IPS-20b (cell line): Measurements from ENCODE around the gene ASPSCR1.
"Not testable (repeated sequence)": the region's sequence is repeated elsewhere in the genome, so short reads cannot be mapped to it uniquely, and the experiment has no call there.

Source experiments
- H3K27ac ChIP-seq: one replicate; pipeline ENCODE4 v1.5.1; 2013; ENCODE audit warnings: low read length
- H3K27me3 ChIP-seq: 2 replicates; pipeline ENCODE4 v1.6.1; 2013; ENCODE audit warnings: mild to moderate bottlenecking, low read length, inconsistent platforms; ENCODE audit not compliant: insufficient read depth
- H3K36me3 ChIP-seq: 2 replicates; pipeline ENCODE4 v1.6.1; 2013; ENCODE audit warnings: low read depth, mild to moderate bottlenecking, inconsistent platforms, low read length, moderate library complexity; ENCODE audit not compliant: insufficient read depth
- H3K4me1 ChIP-seq: 2 replicates; pipeline ENCODE4 v1.6.1; 2013; ENCODE audit warnings: mild to moderate bottlenecking, control low read depth, inconsistent platforms, low read length, moderate library complexity; ENCODE audit not compliant: insufficient read depth
- H3K4me3 ChIP-seq: 2 replicates; pipeline ENCODE4 v1.5.1; 2013; ENCODE audit warnings: mild to moderate bottlenecking, low read length, inconsistent platforms
- H3K9ac ChIP-seq: 2 replicates; pipeline ENCODE4 v1.6.1; 2013; ENCODE audit warnings: low read depth, mild to moderate bottlenecking, inconsistent platforms, low read length, moderate library complexity
- H3K9me3 ChIP-seq: 2 replicates; pipeline ENCODE4 v1.6.1; 2013; ENCODE audit warnings: mild to moderate bottlenecking, low read depth, low read length, inconsistent platforms; ENCODE audit not compliant: insufficient read depth

The ASPSCR1 gene

GRCh38 chr17:82038796-82039409 lies 61.5 kb downstream of the ASPSCR1 start:
- not testable (repeated sequence) for H3K27me3 ChIP-seq, H3K27ac ChIP-seq, H3K9me3 ChIP-seq, H3K9ac ChIP-seq, H3K36me3 ChIP-seq, H3K4me1 ChIP-seq, H3K4me3 ChIP-seq

GRCh38 chr17:82039695-82040299 lies 62.4 kb downstream of the ASPSCR1 start:
- Histone ChIP-seq H3K27ac (no peak overlapping the region), H3K9ac (no peak overlapping the region), H3K27me3 (0 out of 2 replicates have a peak, but pooled peaks cover 3% of the 10 kb centered on the region), H3K36me3 (peaks cover 5% of the 10 kb centered on the region; the same call in 1 of the 2 replicates), H3K9me3 (no peaks in the 10 kb centered on the region), H3K4me1 (peaks cover 3% of the 10 kb centered on the region; the same call in 1 of the 2 replicates), H3K4me3 (no peak overlapping the region)

GRCh38 chr17:82041144-82041814 lies 63.9 kb downstream of the ASPSCR1 start:
- Histone ChIP-seq H3K9ac (no peak overlapping the region), H3K27ac (no peak overlapping the region), H3K4me3 (no peak overlapping the region), H3K36me3 (no peaks in the 10 kb centered on the region), H3K4me1 (peaks cover 3% of the 10 kb centered on the region; the same call in 1 of the 2 replicates), H3K27me3 (0 out of 2 replicates have a peak, but pooled peaks cover 3% of the 10 kb centered on the region), H3K9me3 (no peaks in the 10 kb centered on the region)

DNA sequence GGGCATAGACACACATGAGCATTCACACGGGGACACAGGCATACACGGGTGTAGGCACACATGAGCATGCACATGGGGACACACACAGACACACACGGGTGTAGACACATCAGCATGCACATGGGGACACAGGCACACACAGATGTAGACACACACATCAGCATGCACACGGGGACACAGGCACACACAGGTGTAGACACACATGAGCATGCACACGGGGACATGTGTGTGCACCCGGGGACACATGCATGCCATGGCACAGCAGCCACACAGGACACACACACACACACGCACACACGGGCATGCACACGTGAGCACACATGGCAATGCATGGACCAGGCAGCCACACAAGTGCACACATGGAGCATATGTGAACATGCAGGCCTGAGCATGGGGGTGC lies 65.2 kb downstream of the ASPSCR1 start:
- H3K27ac ChIP-seq, result no peak overlapping the region
- no peaks in the 10 kb centered on the region for H3K9me3 ChIP-seq
- peaks cover 4% of the 10 kb centered on the region; the same call in 1 of the 2 replicates for H3K36me3 ChIP-seq
- H3K9ac ChIP-seq, result no peak overlapping the region
- H3K27me3 ChIP-seq, result 0 out of 2 replicates have a peak, but pooled peaks cover 3% of the 10 kb centered on the region
- H3K4me1 ChIP-seq, result peaks cover 3% of the 10 kb centered on the region; the same call in 1 of the 2 replicates
- H3K4me3 ChIP-seq, result no peak overlapping the region

GRCh38 chr17:82043507-82043906 lies 66.1 kb downstream of the ASPSCR1 start:
- H3K4me3 ChIP-seq, result no peak overlapping the region

DNA sequence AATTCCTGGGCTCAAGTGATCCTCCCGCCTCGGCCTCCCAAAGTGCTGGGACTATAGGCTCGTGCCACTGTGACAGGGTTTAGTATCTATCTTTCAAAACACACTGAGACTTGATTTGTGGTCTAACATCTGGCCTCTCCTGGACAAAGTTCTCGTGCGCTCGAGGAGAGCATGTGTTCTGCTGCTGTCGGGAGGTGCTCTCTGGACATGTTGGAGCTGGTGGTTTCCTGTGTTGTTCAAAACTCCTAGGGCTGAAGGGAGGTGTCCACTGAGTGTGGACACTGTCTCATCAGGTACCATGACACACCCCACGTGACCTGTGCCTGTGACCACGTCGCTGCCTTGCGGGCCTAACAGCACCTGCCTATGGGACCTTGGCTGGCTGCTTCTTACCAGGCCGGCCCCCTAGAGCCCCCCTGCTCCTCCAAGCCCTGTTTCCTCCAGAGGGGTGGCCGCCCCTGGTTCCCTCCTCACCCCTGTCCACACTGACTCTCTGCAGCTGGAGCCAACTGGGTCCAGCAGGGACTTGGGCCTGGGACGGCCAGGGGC lies 68.6 kb downstream of the ASPSCR1 start:
- H3K27me3 ChIP-seq, result no peaks in the 10 kb centered on the region
- H3K4me3 ChIP-seq, result no peak overlapping the region
- no peak overlapping the region for H3K9ac ChIP-seq
- no peaks in the 10 kb centered on the region for H3K4me1 ChIP-seq
- no peak overlapping the region for H3K27ac ChIP-seq
- H3K9me3 ChIP-seq, result no peaks in the 10 kb centered on the region
- H3K36me3 ChIP-seq, result peaks cover 8% of the 10 kb centered on the region; the same call in 1 of the 2 replicates

More at GRCh38 chr17:82043507-82043906, 66.1 kb downstream of the ASPSCR1 start:
- Histone ChIP-seq H3K27me3 (no peaks in the 10 kb centered on the region), H3K27ac (no peak overlapping the region), H3K36me3 (peaks cover 8% of the 10 kb centered on the region; the same call in 1 of the 2 replicates), H3K9me3 (no peaks in the 10 kb centered on the region), H3K9ac (no peak overlapping the region), H3K4me1 (no peaks in the 10 kb centered on the region)

DNA sequence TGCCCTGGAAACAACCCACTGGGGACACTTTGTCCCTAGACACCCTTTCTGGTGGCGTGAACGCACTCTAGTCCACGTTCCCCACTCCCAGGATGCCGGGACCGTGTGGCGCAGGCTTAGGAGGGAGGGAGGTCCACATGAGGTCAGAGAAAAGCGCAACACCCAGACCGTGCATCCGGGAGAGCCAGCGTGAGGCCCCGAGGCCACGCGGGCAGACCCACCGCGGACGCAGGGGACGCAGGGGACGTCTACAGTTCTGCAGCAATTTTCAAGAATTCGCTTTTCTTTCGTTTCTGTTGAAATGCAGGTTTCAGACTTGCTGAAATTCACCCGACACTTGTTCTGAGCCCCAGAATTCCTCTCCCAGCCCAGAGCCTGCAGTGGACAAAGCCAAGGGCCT lies 69.5 kb downstream of the ASPSCR1 start:
- H3K36me3 ChIP-seq, result peaks cover 8% of the 10 kb centered on the region; the same call in 1 of the 2 replicates
- no peaks in the 10 kb centered on the region for H3K27me3 ChIP-seq
- H3K4me1 ChIP-seq, result no peaks in the 10 kb centered on the region
- H3K4me3 ChIP-seq, result no peak overlapping the region
- H3K9ac ChIP-seq, result no peak overlapping the region
- no peak overlapping the region for H3K27ac ChIP-seq
- H3K9me3 ChIP-seq, result no peaks in the 10 kb centered on the region

GRCh38 chr17:82047379-82047778 lies 70.0 kb downstream of the ASPSCR1 start:
- Histone ChIP-seq H3K9ac (no peak overlapping the region), H3K27me3 (no peaks in the 10 kb centered on the region), H3K4me3 (no peak overlapping the region), H3K9me3 (no peaks in the 10 kb centered on the region), H3K27ac (no peak overlapping the region), H3K4me1 (no peaks in the 10 kb centered on the region), H3K36me3 (peaks cover 8% of the 10 kb centered on the region; the same call in 1 of the 2 replicates)

DNA sequence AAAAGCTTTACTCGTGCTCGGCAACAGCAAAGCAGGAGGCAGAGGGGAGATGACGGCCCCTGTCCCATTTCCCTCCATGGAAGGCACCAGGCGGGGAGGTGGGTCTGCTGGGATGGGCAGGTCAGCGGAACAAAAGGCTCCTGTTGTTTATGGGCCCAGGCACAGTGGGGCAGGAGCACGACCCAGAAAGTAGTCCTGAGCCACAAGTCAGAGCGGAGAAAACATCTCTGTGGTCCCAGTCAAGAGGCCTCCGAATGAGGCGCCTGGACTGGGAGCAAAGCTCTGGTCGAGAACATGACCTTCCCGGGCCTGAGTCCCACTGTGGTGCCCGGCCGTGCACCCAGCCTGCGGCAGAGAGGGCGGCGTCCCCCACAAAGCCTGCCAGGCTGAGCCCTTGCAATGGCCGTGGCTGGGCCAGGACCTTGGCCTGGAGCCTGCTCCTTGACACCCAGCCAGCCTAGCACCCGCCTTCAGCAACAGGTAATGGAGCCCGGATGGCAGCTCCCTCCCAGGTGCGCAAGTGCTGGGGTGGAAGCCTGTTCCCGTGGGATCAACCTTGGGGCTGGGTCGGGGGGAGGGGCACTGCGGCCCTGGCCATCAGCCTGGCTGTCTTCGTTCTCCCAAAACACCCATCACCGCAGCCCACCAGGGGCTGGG lies 70.6 kb downstream of the ASPSCR1 start:
- H3K27ac ChIP-seq, result no peak overlapping the region
- peaks cover 8% of the 10 kb centered on the region; the same call in 1 of the 2 replicates for H3K36me3 ChIP-seq
- H3K9ac ChIP-seq, result no peak overlapping the region
- H3K4me3 ChIP-seq, result no peak overlapping the region
- no peaks in the 10 kb centered on the region for H3K4me1 ChIP-seq
- H3K9me3 ChIP-seq, result no peaks in the 10 kb centered on the region
- no peaks in the 10 kb centered on the region for H3K27me3 ChIP-seq

- Histone ChIP-seq H3K9me3 (no peaks in the 10 kb centered on the region), H3K4me3 (no peak overlapping the region), H3K9ac (no peak overlapping the region), H3K36me3 (peaks cover 12% of the 10 kb centered on the region; the same call in 1 of the 2 replicates), H3K27me3 (no peaks in the 10 kb centered on the region), H3K27ac (no peak overlapping the region), H3K4me1 (no peaks in the 10 kb centered on the region)
Measured at GRCh38 chr17:82048571-82048971, 71.1 kb downstream of the ASPSCR1 start.

DNA sequence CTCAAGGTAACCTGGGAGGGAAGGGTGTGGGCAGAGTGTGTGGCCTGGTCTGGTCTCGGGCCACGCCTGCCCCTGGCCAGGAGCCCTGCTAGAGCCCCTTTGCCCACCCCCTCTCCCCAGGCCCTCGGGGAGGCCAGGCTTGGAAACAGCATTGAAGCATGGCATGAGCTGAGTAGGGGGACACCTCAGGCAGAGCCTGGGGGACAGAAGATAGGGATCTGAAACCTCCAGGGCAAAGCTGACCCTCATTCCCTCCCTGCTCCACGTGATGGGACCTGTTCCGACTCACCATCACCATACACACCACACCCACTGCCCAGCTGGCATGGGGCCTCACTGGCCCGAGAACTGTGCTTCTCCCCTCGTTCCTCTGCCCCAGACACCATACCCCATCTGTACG lies 71.7 kb downstream of the ASPSCR1 start:
- no peaks in the 10 kb centered on the region for H3K9me3 ChIP-seq
- H3K27ac ChIP-seq, result no peak overlapping the region
- H3K36me3 ChIP-seq, result peaks cover 17% of the 10 kb centered on the region
- H3K4me1 ChIP-seq, result no peaks in the 10 kb centered on the region
- H3K9ac ChIP-seq, result no peak overlapping the region
- no peaks in the 10 kb centered on the region for H3K27me3 ChIP-seq
- H3K4me3 ChIP-seq, result no peak overlapping the region
